ENCODE data around the gene BARX2.

Gene BARX2

DNA sequence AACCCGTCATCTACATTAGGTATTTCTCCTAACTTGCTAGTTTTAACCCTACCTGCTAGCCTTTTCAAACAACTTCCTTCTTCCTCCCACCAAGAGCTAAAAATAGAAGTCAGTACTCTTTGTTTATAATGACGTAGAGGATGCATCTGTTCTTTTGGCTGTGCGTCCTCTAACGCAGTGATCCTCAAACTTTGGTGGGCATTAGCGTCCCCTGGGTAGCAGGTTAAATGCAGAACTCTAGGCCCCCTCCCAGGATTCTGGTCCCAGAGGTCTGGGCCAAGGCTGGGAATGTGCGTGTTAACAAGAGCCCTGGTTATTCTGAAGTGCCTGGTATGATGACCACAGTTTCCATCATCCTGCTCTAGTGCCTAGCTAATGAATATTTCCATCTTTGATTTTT, 67.6 kb downstream of the BARX2 start:
- no peak for FAIRE-seq

DNA sequence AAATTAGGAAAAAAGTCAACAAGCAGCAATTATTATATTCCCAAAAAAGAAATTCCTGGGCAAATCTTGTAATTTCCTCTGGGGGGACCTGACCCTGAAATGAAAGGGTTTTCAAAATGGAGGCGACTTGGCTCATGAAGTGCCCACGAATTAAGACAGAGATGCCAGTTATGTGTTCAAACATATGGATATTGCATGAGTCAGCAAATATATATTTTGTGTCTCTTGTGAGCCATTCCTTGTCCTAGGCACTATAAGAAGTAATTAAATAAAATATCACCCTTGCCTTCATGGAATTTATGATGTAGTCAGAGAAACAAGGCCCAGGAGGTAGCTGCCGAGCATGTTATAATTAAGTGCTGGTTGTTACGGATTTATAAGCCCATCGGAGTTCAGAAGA, 68.6 kb downstream of the BARX2 start:
- no peak for FAIRE-seq

DNA sequence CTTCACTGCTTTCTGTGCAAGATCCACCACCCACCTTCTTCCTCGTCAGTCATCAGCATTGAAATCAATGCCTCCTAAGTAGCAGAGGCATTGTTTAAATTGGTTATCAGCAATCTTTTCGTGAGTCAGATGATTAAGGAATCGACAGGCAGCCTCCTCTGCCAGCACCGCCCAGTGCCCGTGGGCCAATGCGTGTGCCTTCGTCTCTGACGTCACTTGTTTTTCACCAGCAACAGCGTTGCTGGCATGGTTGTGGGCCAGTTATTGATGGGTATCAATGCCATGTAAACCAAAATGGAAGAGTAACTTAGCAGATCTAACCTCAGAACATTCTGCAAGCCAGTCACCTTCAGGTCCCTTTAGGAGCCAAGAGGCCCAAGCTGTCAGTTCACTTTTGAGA, 69.6 kb downstream of the BARX2 start:
- no peak for FAIRE-seq

DNA sequence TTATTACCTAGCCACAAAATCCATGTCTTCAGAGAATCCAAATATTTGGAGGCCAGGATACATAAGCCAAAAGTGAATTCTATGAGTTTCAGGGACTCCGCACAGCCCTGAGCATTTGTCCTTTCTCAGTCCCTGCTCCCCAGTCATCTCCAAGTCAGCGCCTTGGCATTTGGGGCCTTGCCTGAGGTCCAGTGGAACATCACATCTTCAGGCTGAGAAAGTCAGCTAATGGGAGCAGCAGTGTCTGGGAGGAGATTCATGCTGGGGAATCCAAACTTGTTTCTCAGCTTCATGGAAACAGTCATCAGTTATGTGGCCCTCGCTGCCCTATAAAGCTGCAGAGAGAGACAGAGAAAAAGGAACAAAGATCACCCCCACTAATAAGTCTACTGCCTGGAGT, 70.9 kb downstream of the BARX2 start:
- FAIRE-seq: no peak

DNA sequence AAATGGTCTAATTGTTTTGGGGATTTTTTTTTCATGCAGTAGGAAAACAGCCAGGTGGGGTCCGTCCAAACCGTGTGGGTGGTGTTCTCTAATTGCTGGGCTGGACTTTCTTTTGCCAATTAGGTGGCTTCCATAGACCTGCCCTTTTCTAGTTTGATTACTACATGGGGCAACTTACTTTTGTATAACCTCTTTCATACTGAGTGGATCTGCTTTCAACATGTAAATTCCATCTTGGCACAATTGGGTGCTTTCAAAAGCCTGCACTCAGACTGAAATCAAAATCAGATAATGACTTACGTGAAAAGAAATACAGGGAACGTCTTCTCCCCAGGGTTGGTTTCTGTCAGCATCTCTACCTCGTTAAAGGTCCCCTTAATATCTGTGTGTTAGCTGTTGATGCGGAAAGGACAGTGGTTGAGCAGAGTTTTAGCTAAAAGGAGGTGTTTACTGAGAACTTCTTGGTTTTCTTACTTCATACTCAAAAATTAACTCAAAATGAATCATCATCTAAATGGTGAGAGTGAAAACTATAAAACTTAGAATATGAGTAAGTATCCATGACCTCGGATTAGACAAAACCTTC, 72.1 kb downstream of the BARX2 start:
- FAIRE-seq: no peak

DNA sequence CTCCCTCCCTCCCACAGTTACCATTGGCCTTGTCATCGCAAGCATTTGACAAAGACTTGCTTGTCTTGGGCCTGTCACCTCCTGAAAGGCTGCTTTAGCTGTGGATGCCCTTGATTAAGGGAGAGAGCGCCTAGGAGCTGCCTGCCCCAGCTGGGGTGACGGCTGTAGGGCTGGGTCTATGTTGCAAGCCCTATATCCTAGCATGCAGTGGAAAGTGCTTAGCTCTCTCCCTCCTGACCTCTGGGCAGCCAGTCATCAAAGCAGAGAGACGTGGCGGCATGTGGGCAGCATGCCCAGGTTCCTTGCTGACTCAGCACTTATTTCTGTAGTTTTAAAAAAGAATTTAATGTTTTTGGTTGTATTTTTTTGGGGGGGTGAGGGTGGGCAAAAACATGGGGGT, 75.9 kb downstream of the BARX2 start:
- FAIRE-seq: no peak

DNA sequence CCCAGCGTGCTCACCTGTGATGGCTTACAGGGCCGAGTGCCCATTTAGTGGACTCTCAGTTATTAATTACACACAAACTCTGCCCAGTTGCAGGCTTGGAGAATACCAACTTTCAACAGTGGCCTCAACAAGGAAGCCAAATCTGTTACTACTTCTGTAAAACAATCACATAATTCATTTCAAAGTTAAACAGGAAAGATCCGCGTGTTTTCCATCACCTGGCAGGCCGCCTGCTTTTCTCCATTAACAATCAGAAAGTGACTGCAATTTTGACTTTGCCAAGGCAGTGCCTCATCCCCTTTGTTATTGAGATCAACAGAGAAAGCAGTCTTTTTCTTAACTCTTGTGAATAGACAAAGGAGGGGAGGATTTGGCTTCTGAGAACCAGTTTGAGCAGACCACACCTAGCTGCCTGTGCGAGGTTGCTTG, 77.7 kb downstream of the BARX2 start:
- no peak for FAIRE-seq

DNA sequence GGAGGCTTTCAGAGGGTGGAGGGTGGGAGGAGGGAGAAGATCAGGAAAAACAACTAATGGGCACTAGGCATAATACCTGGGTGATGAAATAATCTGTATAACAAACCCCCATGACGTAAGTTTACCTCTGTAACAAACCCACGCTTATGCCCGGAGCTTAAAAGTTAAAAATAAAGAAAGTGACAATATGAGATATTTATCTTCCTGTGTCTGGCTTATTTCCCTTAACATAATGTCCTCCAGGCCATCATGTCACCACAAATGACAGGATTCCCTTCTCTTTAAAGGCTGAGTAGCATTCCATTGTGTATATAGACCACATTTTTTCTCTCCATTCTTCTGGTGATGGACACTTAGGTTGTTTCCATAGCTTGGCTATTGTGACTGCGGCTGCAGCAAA, 79.5 kb downstream of the BARX2 start:
- no peak for FAIRE-seq

DNA sequence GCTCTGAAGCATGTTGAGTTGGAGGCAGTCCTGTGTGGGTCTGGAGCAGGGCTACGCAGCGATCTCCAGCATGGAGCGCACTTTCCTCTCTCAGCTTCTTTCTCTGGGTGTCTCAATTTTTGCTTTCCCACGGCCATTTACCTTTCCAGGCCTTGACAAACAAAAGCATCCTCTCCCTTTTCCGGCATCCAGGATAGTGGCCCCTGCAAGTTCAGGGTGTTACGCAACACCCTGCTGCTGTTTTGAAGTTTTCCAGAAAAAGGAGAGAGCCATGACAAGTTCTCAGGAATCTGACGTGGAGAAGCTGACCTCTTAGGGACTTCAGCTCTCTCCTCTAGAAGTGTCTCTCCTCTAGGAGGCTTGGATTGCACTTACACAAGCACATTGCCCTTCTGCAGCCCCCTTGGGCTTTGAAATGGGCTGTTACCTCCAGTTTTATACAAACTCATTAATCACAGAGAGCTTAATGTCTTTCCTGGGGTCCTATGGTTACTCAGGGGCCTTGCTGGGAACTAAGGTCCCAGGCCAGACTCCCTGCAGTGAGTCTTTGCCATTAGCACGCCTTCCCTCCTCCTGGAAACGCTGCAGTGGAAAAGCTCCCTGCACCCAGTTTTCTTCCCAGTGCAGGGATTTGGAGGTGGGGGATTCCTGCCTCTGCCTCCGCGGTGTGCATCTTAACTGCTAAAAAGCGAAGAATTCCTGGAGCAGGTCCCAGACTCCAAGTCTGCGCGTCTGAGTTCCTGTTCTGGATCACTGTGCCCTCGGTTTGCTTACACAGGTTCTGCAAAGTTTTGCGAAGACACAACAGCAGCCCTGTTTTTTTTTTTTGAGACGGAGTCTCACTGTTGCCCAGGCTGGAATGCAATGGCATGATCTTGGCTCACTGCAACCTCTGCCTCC, 80.4 kb downstream of the BARX2 start:
- no peak for FAIRE-seq

DNA sequence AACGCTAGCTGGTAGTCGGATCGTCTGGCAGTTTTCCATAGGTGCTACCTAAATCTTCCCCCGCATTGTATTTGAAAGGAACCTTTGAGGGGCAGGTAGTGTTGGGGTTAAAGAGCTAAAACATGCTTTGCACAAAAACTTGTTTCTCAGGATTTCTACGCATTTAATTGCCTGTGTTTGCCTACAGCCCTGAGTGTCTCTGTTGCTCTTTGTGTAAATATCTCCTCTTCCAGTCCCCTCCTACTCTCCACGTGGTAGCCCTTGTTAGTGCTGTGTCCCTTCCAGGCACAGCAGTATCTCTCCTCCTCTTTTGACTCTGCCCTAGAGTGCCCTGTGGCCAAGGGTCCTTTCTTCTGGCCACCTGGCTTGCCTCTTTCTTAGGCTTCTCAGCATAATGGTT, 81.7 kb downstream of the BARX2 start:
- FAIRE-seq: no peak

DNA sequence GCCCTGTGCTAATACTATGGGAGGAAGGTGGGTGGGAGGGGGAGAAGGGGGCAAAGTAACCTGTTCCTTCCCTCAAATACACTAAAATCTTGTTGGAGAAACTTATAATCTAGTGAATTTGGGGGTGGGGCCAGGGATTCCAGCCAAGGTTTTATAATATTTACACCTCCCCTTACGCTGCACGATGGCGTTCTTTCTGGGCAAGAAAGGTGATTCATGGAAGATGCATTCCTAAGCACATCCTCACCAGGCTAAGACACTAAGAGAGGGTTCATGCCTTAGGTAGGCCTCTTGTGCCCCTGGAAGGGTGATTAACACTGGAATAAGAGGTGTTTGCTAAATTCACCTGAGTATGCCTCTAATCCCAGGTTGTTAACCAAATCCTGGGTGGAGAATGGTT, 82.6 kb downstream of the BARX2 start:
- no peak for FAIRE-seq

DNA sequence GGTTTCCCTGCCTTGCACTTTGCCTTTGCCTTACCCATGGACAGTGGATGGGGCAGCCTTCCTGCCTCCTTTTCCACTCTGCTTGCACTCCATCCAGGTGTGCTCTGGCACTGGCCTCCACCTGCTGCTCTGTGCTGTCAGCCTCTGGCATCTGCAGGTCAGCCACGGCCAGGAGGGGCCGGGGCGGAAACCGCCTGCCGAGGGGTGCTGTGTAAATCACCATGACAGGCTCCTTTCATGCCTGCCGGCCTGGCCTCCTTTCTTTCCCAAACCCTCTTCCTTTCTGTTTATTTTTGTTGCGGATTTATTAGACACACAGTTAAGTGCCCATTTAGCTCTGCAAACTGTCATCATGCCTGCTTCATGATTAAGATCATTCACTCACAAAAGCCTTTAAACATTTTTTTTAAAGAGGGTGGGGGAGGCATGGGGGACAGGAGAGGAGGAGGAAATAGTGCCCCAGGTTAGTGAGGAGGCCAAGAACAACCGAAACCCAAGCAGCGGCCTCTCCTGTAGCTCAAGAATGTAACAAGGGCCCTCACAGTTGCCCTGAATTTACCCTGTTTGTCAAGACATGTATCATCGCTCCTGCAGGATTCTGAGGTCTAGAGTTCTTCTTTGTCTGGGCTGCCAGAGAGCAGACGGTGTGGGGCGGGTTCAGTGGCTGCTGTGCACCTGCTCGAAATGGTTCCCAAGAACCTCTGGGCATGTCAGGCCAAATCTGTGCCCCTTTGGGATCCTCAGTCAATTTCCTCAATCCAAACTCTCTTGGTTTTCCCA, 83.3 kb downstream of the BARX2 start:
- no peak for FAIRE-seq

DNA sequence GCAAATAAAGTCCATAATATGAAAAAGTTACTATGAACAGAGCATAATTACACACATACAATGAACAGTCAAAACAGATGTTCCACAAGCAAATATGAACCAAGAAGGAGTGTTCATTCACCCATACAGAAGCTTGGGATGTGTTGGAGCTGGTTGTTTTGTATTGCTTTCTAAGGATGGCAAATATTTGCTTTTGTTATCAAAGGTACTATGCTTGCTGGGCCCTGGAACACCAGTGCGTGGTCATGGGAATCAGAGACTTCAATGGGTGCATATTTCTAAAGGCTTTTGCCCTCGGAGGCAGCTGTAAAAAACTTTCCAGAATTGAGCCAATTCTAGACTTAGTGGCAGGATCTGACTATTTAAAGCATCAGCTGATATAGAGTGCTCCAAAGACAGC, 85.1 kb downstream of the BARX2 start:
- FAIRE-seq: no peak

DNA sequence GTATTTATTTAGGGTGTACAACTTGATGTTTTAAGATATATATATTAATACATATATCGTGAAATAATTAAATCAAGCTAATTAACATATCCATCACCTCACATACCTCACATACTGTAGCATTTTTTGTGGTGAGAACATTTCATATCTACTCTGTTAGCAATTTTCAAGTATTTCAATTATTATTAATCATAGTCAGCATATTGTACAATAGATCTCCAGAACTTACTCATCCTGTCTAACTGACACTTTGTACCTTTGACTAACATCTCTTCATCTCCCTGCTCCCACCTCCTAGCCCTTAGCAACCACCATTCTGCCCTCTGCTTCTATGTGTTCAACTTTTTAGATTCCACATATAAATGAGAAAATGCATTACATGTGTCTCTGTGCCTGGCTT, 108.4 kb downstream of the BARX2 start:
- FAIRE-seq: no peak

DNA sequence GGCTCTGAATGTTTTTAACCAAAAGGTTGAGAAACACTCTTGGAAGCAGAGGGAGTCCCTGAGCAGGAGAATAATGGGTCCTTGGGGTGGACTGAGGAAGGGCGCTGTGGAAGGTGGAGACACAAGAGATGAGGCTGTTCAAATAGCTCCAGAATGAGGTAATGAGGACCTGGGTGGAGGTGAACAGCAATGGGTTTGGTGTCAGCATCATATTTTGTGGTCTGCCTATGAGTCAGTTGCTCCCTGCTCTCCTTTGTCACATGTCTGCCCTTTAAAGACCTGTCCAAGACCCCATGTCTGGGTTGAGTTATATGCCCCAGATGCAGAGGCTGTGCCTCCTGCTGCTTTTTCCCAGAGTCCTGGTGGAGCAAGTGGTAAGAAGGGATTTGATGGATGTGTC, 113.6 kb downstream of the BARX2 start:
- FAIRE-seq: no peak

DNA sequence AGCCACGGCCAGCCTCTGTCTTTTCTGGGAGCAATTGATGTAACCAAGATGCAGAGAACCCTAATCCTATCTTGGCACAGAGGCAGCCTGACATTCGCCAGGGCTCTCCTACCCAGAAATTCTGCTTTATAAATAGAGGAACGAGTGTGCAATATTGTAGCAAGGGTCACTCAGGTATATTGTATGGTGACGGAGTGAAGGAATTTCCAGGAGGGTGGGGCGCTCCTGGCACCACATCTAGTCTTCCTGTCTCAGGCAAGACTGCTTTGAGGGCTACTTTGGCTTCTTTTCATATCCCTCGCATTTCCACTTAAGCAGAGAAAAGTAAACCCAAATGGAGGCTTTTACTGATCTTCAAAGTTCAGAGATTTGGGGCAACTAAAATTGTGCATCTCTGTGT, 114.4 kb downstream of the BARX2 start:
- no peak for FAIRE-seq

DNA sequence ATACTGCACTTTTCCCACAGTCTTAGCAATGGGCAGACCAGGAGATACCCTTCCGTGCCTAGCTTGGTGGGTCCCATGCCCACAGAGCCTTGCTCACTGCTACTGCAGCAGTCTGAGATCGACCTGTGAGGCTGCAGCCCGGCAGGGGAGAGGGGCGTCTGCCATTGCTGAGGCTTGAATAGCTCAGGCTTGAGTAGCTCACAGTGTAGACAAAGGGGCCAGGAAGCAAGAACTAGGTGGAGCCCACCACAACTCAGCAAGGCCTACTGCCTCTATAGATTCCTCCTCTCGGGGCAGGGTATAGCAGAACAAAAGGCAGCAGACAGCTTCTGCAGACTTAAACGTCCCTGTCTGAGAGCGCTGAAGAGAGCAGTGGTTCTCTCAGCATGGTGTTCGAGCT, 118.1 kb downstream of the BARX2 start:
- FAIRE-seq: no peak

Data from colon (tissue), 2 donors.